ENCODE results near the gene ZMIZ1.

DNA sequence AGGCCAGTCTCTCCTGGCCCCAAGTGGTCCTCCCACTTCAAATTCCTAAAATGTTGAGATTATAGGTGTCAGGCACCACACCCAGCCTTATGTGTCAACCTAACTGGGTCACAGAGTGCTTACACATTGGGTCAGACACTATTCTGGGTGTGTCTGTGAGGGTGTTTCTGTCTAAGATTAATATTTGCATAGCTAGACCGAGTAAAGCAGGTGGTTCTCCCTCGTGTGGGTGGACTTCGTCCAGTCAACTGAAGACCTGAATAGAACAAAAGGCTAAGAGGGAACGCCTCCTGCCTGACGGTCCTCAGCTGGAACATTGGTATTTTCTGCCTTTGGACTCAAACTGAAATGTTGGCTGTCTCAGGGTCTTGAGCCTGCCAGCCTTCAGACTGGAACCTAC, 290.0 kb downstream of the ZMIZ1 start:
- TF ChIP-seq, protein P1, sequence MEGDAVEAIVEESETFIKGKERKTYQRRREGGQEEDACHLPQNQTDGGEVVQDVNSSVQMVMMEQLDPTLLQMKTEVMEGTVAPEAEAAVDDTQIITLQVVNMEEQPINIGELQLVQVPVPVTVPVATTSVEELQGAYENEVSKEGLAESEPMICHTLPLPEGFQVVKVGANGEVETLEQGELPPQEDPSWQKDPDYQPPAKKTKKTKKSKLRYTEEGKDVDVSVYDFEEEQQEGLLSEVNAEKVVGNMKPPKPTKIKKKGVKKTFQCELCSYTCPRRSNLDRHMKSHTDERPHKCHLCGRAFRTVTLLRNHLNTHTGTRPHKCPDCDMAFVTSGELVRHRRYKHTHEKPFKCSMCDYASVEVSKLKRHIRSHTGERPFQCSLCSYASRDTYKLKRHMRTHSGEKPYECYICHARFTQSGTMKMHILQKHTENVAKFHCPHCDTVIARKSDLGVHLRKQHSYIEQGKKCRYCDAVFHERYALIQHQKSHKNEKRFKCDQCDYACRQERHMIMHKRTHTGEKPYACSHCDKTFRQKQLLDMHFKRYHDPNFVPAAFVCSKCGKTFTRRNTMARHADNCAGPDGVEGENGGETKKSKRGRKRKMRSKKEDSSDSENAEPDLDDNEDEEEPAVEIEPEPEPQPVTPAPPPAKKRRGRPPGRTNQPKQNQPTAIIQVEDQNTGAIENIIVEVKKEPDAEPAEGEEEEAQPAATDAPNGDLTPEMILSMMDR (conservative IDR thresholded peaks at IDR 0.05 in 1 of 2, IDR thresholded peaks at IDR 0.05 in 1 of 2; ENCODE audit: low read depth in 1 of 2, low read length in 2 of 2) = no peak
- no peak for TF ChIP-seq EZH2 (IDR thresholded peaks at IDR 0.05; ENCODE audit: low read length, missing control alignments)

Measured in fibroblast of lung (primary cell).